HG02938 (cell line): ENCODE data around the gene MTURN.
"Not testable (repeated sequence)": the region's sequence is repeated elsewhere in the genome, so short reads cannot be mapped to it uniquely, and the experiment has no call there.

Experiments
- ATAC-seq: cut with Tn5 transposase; IDR thresholded peaks from one replicate; pipeline ENCODE4 v1.9.1; 2021; ENCODE audit warnings: mild to moderate bottlenecking, moderate library complexity; ENCODE audit not compliant: unreplicated experiment

Gene MTURN

DNA sequence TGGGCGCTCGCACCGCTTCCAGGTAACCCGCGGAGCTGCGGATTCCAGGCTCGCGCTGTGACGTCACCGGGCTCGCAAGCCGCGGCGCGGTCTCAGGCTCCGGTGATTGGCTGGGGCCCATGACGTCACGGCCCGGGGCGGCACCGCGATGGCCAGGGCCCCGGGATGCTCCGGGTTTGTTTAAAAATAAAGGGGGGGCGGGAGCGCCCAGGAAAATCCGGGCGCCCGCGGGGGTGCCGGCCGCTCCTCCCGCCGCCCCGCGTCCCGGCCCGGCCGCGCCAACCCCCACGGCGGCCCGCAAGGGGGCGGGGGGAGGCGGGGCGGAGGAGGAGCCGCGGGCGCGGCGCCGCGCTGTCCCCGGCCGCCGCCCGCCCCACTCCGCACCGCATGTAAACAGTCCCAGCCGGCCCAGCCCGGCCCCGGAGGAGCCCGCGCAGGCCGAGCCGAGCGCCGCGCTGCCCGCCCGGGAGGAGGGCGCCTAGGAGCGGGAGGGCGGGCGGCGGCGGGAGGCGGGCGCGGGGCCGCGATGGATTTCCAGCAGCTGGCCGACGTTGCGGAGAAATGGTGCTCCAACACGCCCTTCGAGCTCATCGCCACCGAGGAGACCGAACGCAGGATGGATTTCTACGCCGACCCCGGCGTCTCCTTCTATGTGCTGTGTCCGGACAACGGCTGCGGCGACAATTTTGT lies at the start of gene MTURN:
Gene MTURN, plus strand, starts transcription at position 376 of the 690 bp plus-strand sequence. Its CDS starts 151 bp downstream, at position 527.
- peak; percentile 80 for ATAC-seq

DNA sequence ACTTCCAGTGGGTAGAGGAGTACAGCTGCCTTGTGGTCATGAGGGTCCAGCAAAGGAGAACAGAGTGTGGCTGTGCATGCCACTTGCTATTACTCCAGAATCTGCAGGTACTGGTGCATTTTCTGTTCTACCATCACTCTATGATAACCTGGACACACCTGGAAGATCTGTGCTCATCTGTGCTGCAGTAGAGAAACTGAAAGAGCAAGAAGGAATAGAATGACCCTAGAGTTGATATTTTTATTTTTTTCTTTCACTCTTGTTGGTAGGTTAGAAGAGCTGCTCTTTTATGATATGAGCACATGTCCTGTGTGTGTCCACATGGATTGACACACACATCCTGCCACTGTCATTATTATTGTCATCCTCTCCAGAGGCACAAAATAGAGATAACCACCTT lies 48.3 kb upstream of the MTURN start:
- no peak for ATAC-seq

DNA sequence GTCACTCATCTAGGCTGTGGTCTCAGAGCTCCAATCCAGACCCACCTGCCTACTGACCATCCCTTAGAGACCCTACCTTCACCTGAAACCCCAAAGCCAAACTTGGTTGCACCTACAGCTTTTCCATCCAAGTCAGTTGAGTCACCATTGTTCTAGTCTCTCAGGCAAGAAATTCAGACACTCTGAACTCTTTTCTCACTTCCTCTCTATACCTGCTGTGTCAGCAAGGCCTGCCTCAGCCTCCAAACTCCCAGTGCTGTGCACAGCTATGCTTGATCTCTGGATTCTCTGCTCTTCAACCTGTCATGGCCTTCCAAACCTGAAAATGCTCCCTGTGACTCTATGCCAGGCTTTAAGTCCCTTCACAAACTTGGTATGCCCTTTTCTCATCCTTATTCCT lies 47.4 kb upstream of the MTURN start:
- no peak for ATAC-seq

DNA sequence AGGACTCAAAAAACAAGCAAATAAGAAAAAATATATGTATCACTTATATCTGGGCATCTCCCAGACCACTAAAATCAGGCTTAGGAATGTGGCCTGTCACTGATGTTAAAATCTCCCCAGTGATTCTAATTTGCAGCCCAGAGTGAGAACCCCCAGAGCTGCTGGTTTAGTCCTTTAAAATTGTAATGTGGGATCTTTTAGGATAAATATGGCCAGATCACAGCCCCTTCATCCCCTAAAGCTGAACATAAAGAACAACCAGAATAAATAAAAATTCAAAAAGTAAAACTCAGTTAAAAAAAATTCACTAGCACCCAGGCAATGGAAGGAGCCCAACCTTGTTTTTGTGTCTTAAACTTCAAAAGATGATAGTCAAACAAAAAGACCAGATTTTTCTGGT lies 46.4 kb upstream of the MTURN start:
- ATAC-seq: no peak

DNA sequence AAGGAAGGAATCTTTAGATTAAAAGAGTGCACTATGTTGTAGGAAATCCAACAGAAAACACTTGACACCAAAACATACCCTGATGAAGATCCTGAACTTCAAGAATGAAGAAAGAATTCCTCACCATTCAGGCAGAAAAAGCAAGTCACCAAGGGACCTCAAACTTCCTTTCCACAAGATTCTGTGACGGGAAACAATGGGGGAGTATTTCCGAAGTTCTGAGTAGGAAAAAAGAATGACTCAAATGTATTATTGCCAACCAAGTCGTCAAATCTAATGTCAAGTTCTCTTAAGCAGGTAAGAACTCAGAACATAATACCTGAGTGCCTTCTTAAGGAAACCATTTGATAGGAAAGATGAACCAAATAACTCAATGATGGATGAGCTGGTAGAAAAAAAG lies 44.7 kb upstream of the MTURN start:
- no peak for ATAC-seq

DNA sequence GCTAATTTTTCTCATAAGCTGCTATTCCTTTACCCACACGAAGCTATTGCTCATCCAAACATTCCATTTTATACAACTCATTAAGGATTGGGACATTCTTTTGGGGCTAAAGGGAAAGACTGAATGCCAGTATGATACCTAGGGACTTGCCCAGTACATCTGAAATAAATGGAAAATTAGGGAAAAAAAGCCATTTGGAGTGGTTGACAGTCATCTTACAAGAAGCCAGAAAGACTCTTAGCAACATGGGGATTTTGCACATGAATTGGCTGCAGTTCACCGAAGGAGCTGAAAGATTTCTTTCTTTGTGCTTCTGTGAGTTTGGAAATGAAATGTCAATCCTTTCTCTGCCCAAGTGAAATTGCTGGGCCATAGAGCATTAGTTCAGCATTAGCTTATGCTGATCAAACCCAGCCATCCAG lies 43.3 kb upstream of the MTURN start:
- no peak for ATAC-seq

DNA sequence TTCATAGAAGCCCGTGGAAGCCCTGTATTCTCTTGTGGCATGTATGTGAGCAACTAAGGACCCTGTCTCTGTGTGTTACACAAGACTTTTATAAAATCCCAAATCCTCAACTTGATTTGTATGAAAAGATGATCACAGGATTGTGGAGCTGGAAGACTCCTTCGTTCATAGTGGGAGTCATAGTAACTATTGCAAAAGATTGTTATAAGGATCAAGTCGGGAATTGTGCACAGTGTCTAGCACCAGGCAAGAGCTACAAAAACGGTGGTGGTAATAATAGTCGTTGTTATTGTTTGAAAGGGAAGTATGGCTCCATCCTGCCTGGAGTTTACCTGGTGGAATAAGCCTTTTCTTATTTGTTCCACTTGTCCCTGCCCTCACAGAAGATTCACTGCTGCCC lies 42.8 kb upstream of the MTURN start:
- ATAC-seq: no peak

DNA sequence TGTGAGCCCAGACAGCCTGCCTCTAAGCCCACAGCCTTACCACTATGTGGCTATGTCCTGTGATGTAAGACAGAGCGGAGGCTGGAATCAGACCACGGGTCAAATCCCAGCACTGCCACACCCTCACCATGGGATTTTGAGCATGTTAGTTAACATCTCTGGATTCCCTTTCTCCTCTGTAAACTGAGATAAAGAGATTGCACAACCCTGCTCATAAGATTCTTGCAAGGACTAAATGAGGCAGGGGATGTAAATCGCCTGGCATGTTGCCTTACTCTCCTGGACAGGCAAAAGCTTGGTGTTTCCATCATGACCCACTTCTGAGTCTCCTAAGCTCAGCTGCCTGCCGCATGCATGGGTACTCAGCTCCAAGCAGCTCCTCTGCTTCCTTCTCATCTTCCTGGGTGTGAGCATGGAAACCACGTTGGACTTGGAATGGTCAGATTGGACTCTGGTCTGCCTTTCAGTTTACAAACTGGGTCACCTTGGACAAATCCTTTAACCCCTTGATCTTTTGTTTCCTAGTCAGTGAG lies 41.3 kb upstream of the MTURN start:
- ATAC-seq: no peak

DNA sequence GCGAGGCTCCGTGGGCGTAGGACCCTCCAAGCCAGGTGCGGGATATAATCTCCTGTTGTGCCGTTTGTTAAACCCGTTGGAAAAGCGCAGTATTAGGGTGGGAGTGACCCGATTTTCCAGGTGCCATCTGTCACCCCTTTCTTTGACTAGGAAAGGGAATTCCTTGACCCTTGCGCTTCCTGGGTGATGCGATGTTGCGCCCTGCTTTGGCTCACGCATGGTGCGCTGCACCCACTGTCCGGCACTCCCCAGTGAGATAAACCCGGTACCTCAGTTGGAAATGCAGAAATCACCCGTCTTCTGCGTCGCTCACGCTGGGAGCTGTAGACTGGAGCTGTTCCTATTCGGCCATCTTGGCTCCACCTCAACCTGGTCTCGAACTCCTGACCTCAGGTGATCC lies 36.2 kb upstream of the MTURN start:
- not testable (repeated sequence) for ATAC-seq

DNA sequence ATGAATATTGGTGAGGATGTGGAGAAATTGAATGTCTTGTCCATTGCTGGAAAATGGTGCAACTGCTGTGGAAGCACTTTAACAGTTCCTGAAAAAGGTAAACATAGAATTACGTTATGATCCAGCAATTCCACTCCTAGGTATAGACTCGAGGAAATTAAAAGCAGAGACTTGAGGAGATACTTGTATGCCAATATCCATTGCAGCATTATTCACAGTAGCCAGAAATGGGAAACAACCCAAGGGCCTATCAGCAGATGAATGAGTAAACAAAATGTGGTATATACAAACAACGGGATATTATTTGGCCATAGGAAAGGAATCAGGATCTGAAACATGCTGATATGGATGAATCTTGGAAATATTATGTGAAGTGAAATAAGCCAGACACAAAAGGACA lies 32.5 kb upstream of the MTURN start:
- no peak for ATAC-seq

DNA sequence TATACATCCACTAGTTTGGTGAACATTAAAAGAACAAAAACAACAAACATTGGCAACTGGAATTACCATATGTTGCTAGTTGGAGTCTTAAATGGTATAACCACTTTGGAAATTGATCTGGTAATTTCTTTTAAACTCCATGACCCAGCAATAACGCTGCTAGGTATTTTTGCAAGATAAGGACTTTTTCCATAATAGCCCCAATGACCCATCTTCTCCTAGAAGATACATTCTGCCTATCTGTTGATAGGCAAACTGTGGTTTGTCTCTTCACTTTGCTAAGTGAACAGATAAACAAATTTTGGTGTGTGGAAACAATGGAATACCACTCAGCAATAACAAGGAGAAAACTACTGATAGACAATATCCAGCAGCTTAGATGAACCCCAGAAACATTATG lies 30.6 kb upstream of the MTURN start:
- ATAC-seq: no peak

DNA sequence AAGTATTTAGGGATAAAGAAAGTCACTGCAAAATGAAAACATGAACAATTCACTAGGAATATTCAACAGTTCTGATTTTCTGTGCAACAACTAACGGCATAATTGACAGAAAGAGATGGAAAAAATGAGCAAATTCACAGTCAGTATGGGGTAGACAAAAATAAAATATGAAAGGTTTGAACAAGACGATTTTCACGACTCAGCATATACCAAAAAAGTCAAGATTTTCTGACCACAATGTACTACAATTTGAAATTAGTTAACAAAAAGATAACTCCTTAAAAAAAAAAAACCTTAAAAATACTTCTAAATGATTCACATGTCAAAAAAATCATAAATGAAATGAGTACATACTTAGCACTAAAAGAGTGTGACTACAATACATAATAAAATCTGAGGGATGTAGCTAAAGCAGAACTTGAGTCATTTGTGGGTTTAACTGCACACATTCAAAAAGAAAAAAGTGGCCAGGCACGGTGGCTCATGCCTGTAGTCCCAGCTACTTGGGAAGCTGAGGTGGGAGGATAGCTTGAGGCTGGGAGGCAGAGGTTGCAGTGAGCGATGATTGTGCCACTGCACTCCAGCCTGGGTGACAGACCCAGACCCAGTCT lies 22.6 kb upstream of the MTURN start:
- ATAC-seq: no peak

DNA sequence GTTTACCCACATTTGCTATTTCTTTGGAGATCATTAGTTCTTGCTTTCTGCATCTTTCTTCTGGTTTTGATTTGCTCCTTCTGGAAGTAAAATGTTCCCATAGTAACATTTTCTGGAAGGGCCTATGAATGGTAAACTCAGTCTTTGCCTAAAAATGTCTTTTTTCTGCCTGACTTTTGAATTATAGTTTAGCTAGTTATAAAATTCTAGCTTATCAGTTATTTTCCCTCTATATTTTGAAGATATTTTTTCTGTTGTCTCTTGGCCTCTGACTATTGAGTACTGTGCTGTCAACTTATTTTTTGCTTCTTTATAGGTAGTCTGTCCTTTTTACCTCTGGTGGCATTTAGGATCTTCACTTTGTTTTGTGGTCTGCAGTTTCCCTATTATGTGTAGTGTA lies 21.6 kb upstream of the MTURN start:
- ATAC-seq: no peak

DNA sequence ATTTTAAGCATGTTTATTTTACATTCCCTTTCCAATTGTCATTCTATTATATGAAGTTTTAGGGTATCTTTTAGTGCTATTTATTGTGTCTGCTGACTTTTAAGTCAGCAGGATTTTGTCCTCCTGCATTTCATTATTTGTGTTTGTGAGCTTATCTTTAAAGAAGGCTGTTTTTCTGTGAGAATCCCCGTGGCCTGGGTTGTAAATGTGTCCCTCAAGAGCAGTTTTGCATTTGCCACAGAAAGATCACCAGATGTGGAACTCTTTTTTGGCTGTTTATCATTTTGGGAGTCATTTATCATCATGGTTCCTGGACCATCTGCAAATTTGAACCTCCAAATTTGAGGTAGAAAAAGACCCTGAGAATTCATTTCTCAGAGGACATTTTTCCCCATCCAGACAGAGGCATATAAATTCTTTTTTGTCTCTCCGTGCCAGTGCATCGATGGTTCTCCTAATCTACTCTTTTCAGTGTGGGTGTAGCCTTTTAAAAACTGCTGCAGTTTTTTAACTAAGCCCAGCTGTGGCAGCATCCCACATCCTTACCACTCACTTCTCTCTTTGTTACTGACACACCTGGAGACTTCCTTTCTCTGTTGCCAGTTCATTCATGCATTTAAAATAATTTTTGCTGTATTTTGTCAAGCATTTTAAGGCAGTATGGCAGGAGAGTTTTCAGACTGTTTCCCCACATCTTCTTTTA lies 20.1 kb upstream of the MTURN start:
- ATAC-seq: no peak

DNA sequence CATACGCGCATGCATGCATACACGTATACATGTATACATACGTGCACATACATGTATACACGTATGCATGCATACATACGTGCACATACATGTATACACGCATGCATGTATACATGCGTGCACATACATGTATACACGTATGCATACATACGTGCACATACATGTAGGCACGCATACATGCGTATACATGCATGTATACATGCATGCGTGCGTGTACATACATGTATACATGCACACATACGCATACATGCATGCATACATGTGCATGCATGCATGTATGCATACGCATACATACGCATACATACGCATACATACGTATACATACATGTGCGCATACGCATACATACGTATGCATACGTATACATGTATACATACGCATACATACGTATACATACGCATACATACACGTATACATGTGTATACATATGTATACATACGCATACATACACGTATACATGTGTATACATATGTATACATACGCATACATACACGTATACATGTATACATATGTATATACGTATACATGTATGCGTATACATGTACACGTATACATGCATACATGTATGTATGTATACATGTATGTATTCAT lies 19.0 kb upstream of the MTURN start:
- ATAC-seq: no peak

DNA sequence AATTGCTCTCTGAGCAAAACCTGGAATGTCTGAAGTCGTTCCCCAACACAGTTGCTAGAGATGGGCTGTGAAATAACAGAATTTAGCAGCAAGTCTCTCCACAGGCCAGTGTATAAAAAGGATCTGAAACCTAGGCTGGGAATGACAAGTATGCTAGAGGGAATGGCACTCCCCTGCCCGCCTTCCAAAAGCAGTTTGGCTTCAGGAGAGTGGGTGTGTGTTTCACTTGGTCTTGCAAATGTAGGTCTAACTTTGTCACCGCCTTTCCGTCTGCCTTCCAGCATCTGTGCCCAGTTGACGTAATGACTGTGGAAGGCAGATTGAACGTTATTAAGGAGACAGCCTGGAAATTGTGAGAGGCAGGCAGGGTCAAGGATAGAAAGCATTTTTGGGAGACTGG lies 18.0 kb upstream of the MTURN start:
- ATAC-seq: no peak

DNA sequence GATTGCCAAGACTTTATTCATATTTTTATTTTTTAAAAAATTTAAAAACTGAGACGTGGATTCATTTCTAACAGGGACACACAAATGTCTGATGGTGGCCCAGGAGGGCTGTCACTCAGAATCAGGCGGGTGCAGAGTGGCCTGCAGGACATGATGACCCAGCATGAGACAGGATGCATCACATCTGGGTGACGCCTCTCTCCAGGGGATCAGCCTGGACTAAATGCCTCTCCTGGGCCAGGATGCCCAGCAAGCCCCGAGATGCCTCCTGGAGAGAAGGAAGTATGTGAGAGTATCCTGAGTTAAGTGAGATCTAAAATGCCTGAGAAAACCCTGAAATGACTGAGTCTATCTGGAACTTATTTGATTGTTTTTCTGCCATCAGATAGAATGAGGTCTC lies 16.9 kb upstream of the MTURN start:
- no peak for ATAC-seq

DNA sequence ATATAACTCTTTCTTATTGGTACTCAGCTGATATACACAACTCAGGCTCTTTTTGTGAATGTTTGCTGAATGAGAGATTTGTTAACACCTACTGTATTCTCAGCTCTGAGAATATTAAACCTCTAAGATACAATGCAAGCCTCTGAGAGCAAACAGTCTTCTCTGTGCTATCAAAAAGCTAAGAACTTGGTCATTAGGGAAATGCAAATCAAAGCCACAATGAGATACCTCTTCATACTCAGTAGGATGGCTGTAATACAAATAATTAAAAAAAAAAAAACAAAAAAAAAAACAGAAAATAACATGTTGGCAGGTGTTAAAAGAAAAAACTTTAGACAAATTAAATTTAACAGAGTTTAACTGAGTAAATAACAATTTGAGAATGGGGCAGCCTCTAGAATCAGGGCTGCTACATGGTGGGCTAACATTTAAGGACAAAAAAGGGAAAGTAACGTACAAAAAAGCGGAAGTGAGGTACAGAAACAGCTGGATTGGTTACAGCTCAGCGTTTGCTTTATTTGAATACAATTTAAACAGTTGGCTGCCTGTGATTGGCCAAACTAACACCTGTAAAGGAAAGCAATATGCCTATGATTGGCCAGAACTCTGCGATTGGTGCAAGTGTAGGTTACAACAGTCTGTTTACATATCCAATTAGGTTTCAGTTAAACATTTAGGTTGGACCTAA lies 14.8 kb upstream of the MTURN start:
- ATAC-seq: no peak

DNA sequence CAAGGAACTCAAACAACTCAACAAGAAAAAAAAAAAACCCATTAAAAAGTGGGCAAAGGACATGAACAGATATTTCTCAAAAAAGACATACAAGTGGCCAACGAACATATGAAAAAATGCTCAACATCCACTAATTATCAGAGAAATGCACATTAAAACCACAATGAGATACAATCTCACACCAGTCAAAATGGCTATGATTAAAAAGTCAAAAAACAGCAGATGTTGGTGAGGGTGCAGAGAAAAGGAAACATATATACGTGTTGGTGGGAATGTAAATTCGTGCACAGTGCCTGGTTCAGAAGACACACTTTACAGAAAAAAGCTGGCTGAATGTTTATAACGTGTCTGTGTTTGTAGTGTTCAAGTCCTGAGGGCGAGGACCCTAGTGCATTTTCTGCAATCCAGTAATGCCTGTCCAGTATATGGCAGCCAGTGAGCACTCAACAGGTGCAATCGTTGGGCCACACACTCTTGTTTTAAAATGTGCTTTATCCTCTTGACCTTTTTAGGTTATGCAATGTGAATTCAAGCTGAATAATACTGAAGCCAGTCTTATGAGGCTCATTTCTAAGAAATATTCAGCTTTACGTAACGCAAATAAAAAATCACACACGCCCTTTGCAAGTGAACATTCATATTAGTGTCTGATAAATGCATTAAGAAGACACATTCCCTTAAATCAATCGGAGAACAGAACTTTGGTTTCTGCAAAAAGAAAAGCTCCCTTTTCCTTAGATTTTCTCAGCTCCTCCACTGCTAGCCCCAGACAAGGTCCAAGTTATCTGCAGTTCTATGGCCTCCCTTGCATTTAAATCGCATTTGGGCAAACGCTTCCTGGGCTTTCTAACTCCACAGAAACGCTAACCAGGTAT lies 813 bp upstream of the MTURN start:
- ATAC-seq: no peak
